ENCODE data around the gene ZNF408. TPM values are rescaled to one million over a fixed set of nuclear protein-coding genes. Genes with fewer than 3 reads are reported as not detected.
"Not testable (repeated sequence)": the region's sequence is repeated elsewhere in the genome, so short reads cannot be mapped to it uniquely, and the experiment has no call there.

Gene ZNF408
- total RNA-seq, 2 experiments from 2014 or later = 13.8 to 15.2 TPM

GRCh38 chr11:46710821-46711269 lies 10.0 kb downstream of the ZNF408 start:
- intact Hi-C loops (cut with micrococcal nuclease; ENCODE audit: unreplicated experiment) = no loop called here
- TF ChIP-seq EZH2phosphoT487 (IDR thresholded peaks at IDR 0.05; ENCODE audit: borderline replicate concordance, low read depth, low read length) (no peak), CTCF (conservative IDR thresholded peaks at IDR 0.05; ENCODE audit: low read length) (no peak)
- no peaks in the 10 kb centered on the region for H4K20me1 ChIP-seq (ENCODE audit: insufficient read depth, low read length)
- no peaks in the 10 kb centered on the region for H3K9me2 ChIP-seq (ENCODE audit: insufficient read depth, low read length)
- H3K27ac ChIP-seq (ENCODE audit: low read depth, low read length, poor library complexity, severe bottlenecking) = no peak overlapping the region
- no TSS peak for BruUV-seq (replicated peaks)
- no peaks in the 10 kb centered on the region for H3K4me1 ChIP-seq (ENCODE audit: insufficient read depth, low read length, poor library complexity, severe bottlenecking)
- no peaks in the 10 kb centered on the region for H3K9me3 ChIP-seq (ENCODE audit: low read length)
- no peak overlapping the region for H2AFZ ChIP-seq (ENCODE audit: low read length)
- no peak overlapping the region for H3K4me2 ChIP-seq (ENCODE audit: low read length)
- no peaks in the 10 kb centered on the region for H3K79me2 ChIP-seq (ENCODE audit: insufficient read depth, low read depth, low read length)
- ChIA-PET CTCF (ENCODE audit: unreplicated experiment) (no interaction called here), POLR2A (interaction anchor here (1.5 kb wide), 1 partner anchor 10 kb away, joined by 5 read pairs; the partner anchor contains the start of genes ARHGAP1 and ZNF408)
- H3K4me3 ChIP-seq (ENCODE audit: low read depth, low read length, poor library complexity, severe bottlenecking) = no peak overlapping the region
- DNase-seq (ENCODE audit: low spot score) = no peak
- peaks cover 24% of the 10 kb centered on the region for H3K36me3 ChIP-seq (ENCODE audit: insufficient read depth, low read length)

- no TSS peak for BruUV-seq (replicated peaks)
- intact Hi-C loops (cut with micrococcal nuclease; ENCODE audit: unreplicated experiment) = no loop called here
- CTCF ChIA-PET (ENCODE audit: unreplicated experiment) = no interaction called here
- Histone ChIP-seq H3K27ac (ENCODE audit: low read depth, low read length, poor library complexity, severe bottlenecking) (no peak overlapping the region), H4K20me1 (ENCODE audit: insufficient read depth, low read length) (no peaks in the 10 kb centered on the region), H3K9me3 (ENCODE audit: low read length) (no peaks in the 10 kb centered on the region), H3K79me2 (ENCODE audit: insufficient read depth, low read depth, low read length) (no peaks in the 10 kb centered on the region), H3K4me1 (ENCODE audit: insufficient read depth, low read length, poor library complexity, severe bottlenecking) (no peaks in the 10 kb centered on the region), H3K9me2 (ENCODE audit: insufficient read depth, low read length) (no peaks in the 10 kb centered on the region), H3K36me3 (ENCODE audit: insufficient read depth, low read length) (peaks cover 20% of the 10 kb centered on the region), H3K4me2 (ENCODE audit: low read length) (no peak overlapping the region), H3K4me3 (ENCODE audit: low read depth, low read length, poor library complexity, severe bottlenecking) (no peak overlapping the region), H2AFZ (ENCODE audit: low read length) (no peak overlapping the region)
- no peak for TF ChIP-seq EZH2phosphoT487 (IDR thresholded peaks at IDR 0.05; ENCODE audit: borderline replicate concordance, low read depth, low read length)
- no peak for TF ChIP-seq CTCF (conservative IDR thresholded peaks at IDR 0.05; ENCODE audit: low read length)
- DNase-seq (ENCODE audit: low spot score) = no peak
- POLR2A ChIA-PET = interaction anchor here (1.5 kb wide), 1 partner anchor 11 kb away, joined by 5 read pairs; the partner anchor contains the start of genes ARHGAP1 and ZNF408
Observed at GRCh38 chr11:46711303-46711702, 10.5 kb downstream of the ZNF408 start.

- Histone ChIP-seq H3K79me2 (ENCODE audit: insufficient read depth, low read depth, low read length) (no peaks in the 10 kb centered on the region), H3K9me3 (ENCODE audit: low read length) (no peaks in the 10 kb centered on the region), H3K9me2 (ENCODE audit: insufficient read depth, low read length) (no peaks in the 10 kb centered on the region), H3K4me1 (ENCODE audit: insufficient read depth, low read length, poor library complexity, severe bottlenecking) (peaks cover 1% of the 10 kb centered on the region), H4K20me1 (ENCODE audit: insufficient read depth, low read length) (no peaks in the 10 kb centered on the region), H3K4me2 (ENCODE audit: low read length) (no peak overlapping the region), H3K27ac (ENCODE audit: low read depth, low read length, poor library complexity, severe bottlenecking) (no peak overlapping the region), H3K4me3 (ENCODE audit: low read depth, low read length, poor library complexity, severe bottlenecking) (no peak overlapping the region), H2AFZ (ENCODE audit: low read length) (no peak overlapping the region), H3K36me3 (ENCODE audit: insufficient read depth, low read length) (0 out of 2 replicates have a peak, but pooled peaks cover 6% of the 10 kb centered on the region)
- ChIA-PET CTCF (ENCODE audit: unreplicated experiment) (no interaction called here), POLR2A (interaction anchor here (0.6 to 1.1 kb wide), 2 partner anchors 14 to 134 kb away, joined by 3 to 4 read pairs; no protein-coding TSS in a partner anchor)
- TF ChIP-seq EZH2phosphoT487 (IDR thresholded peaks at IDR 0.05; ENCODE audit: borderline replicate concordance, low read depth, low read length) (no peak), CTCF (conservative IDR thresholded peaks at IDR 0.05; ENCODE audit: low read length) (no peak)
- no peak for DNase-seq (ENCODE audit: low spot score)
- BruUV-seq (replicated peaks) = no TSS peak
- intact Hi-C loops (cut with micrococcal nuclease; ENCODE audit: unreplicated experiment) = no loop called here
Observed at GRCh38 chr11:46712874-46713576, 12.2 kb downstream of the ZNF408 start.

GRCh38 chr11:46717825-46718154 lies 17.0 kb downstream of the ZNF408 start:
- peak overlapping the region; percentile 41 for H2AFZ ChIP-seq (ENCODE audit: low read length)
- H3K9me2 ChIP-seq (ENCODE audit: insufficient read depth, low read length); H3K4me2 ChIP-seq (ENCODE audit: low read length); BruUV-seq (replicated peaks); H3K9me3 ChIP-seq (ENCODE audit: low read length); H3K4me3 ChIP-seq (ENCODE audit: low read depth, low read length, poor library complexity, severe bottlenecking); H3K27ac ChIP-seq (ENCODE audit: low read depth, low read length, poor library complexity, severe bottlenecking); intact Hi-C loops (cut with micrococcal nuclease; ENCODE audit: unreplicated experiment); H3K79me2 ChIP-seq (ENCODE audit: insufficient read depth, low read depth, low read length); DNase-seq (ENCODE audit: low spot score); H4K20me1 ChIP-seq (ENCODE audit: insufficient read depth, low read length); H3K36me3 ChIP-seq (ENCODE audit: insufficient read depth, low read length); CTCF ChIA-PET (ENCODE audit: unreplicated experiment); H3K4me1 ChIP-seq (ENCODE audit: insufficient read depth, low read length, poor library complexity, severe bottlenecking): not testable (repeated sequence)
- POLR2A ChIA-PET = interaction anchor here (0.8 kb wide), 1 partner anchor 86 kb away, joined by 4 read pairs; no protein-coding TSS in a partner anchor

Measured in OCI-LY7 (cell line).